Astrocyte of the cerebellum (primary cell): ENCODE measurements around the gene GUCA1C.

Source experiments
- DNase-seq: peaks from one replicate; pipeline ENCODE4 v3.0.0-alpha.2; 2011; ENCODE audit warnings: low read depth
- H3K4me3 ChIP-seq: 2 replicates; pipeline ENCODE4 v1.5.1; 2011; ENCODE audit warnings: mild to moderate bottlenecking, low read depth, low read length, moderate library complexity
- in situ Hi-C: cut with HindIII; loops from 2 replicates; pipeline ENCODE4 v1.10.0; 2017; ENCODE audit warnings: low sequenced_read_pairs
- TF ChIP-seq, protein P1 (sequence below): IDR thresholded peaks from 2 replicates; pipeline ENCODE4 v1.5.1; 2012; ENCODE audit warnings: low read length, low read depth, moderate library complexity, mild to moderate bottlenecking; ENCODE audit errors: missing control alignments

Gene GUCA1C

DNA sequence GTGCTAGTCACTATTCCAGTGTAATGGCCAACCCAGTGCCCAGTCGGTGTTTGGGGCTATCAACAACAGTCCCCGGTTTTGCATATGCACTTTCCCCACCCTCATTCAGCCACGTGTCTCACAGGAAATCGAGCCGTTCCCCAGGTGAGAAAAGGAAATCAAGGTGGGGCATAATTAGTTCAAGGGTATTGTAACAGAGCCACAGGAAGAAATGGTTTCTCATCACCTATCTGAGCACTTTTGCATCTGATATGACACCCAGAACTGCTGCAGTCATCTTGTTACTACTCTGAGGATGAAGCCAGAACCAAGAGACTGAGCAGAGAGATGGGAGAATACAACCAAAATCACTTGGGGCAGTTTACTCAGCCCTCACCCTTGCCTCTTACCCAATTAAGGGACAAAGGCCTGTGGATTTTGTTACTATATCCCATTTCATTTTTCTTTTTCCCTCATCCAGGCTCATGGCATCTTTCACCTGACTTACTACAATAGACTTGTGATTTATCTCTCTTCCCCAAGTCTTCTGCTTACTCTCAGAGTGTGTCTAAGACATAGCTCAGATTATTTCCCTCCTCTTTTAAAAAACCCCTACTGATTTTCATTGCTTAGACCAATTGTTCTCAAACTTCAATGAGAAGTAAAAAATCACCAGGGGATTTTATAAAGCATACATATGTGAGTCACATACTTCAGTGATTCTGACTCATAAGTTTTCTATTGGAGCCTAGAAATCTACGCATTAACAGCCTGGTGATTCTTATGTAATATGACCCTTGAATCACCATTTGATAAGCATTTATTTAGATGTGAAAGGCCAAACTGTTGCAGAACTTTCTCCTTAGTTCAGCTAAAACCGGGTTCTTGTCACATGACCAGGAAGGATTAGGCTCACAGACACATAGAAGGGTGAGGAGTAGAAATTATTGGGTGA lies 90.5 kb downstream of the GUCA1C start:
- no peak overlapping the region for H3K4me3 ChIP-seq
- in situ Hi-C loops: no loop called here
- DNase-seq: peak; percentile 54

GRCh38 chr3:108861401-108861800 lies 92.3 kb downstream of the GUCA1C start:
- in situ Hi-C loops: no loop called here
- TF ChIP-seq, protein P1, sequence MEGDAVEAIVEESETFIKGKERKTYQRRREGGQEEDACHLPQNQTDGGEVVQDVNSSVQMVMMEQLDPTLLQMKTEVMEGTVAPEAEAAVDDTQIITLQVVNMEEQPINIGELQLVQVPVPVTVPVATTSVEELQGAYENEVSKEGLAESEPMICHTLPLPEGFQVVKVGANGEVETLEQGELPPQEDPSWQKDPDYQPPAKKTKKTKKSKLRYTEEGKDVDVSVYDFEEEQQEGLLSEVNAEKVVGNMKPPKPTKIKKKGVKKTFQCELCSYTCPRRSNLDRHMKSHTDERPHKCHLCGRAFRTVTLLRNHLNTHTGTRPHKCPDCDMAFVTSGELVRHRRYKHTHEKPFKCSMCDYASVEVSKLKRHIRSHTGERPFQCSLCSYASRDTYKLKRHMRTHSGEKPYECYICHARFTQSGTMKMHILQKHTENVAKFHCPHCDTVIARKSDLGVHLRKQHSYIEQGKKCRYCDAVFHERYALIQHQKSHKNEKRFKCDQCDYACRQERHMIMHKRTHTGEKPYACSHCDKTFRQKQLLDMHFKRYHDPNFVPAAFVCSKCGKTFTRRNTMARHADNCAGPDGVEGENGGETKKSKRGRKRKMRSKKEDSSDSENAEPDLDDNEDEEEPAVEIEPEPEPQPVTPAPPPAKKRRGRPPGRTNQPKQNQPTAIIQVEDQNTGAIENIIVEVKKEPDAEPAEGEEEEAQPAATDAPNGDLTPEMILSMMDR: no peak
- no peak for DNase-seq

More for the DNA sequence above, 90.5 kb downstream of the GUCA1C start:
- TF ChIP-seq, protein P1: no peak

More at GRCh38 chr3:108861401-108861800, 92.3 kb downstream of the GUCA1C start:
- no peak overlapping the region for H3K4me3 ChIP-seq
